Left ventricle myocardium inferior (tissue), 1 donor: ENCODE results near the gene ZNF385C. TPM values are rescaled to one million over a fixed set of nuclear protein-coding genes. Genes with fewer than 3 reads are reported as not detected.
A peak's percentile ranks its signal among the peaks of the same experiment; 100 is the strongest.

Source experiments
- DNase-seq: peaks from one replicate; pipeline ENCODE4 v3.0.0-alpha.2; 2020
- H3K27ac ChIP-seq: fragments of 200-600 bp; replicated peaks from 2 replicates; pipeline ENCODE4 v1.8.0; 2021
- H3K27me3 ChIP-seq: fragments of 200-600 bp; 2 replicates; pipeline ENCODE4 v1.8.0; 2021; ENCODE audit warnings: low read depth
- H3K36me3 ChIP-seq: fragments of 200-600 bp; 2 replicates; pipeline ENCODE4 v1.8.0; 2021
- H3K4me1 ChIP-seq: fragments of 200-600 bp; 2 replicates; pipeline ENCODE4 v1.8.0; 2021
- H3K4me3 ChIP-seq: fragments of 200-600 bp; 2 replicates; pipeline ENCODE4 v1.8.0; 2021; ENCODE audit warnings: mild to moderate bottlenecking, moderate library complexity
- H3K9me3 ChIP-seq: fragments of 200-600 bp; replicated peaks from 2 replicates; pipeline ENCODE4 v1.8.0; 2021
- intact Hi-C: fragments of 100-400 bp; cut with micrococcal nuclease; formaldehyde crosslinking; loops from one replicate; pipeline ENCODE4 v1.11.0; 2022
- total RNA-seq: library from RNA; stranded (reverse); fragmentation: NEBNext Ultra II Directional; extraction: Animal tissue kit (Norgen Biotek cat#: 25700); gene quantifications from one replicate; pipeline ENCODE4 v1.2.1, GENCODE V29; 2021
- TF ChIP-seq, protein P1 (sequence below): fragments of 200-600 bp; IDR thresholded peaks from 2 replicates; pipeline ENCODE4 v1.8.0; 2021; ENCODE audit warnings: antibody characterized with exemption, mild to moderate bottlenecking, borderline replicate concordance
- donor health status: DM: no; HTN: yes; CAD: no; lungs with severe emphysema.

ZNF385C gene
- total RNA-seq, 1 donor from 2014 or later: 0.49 TPM

DNA sequence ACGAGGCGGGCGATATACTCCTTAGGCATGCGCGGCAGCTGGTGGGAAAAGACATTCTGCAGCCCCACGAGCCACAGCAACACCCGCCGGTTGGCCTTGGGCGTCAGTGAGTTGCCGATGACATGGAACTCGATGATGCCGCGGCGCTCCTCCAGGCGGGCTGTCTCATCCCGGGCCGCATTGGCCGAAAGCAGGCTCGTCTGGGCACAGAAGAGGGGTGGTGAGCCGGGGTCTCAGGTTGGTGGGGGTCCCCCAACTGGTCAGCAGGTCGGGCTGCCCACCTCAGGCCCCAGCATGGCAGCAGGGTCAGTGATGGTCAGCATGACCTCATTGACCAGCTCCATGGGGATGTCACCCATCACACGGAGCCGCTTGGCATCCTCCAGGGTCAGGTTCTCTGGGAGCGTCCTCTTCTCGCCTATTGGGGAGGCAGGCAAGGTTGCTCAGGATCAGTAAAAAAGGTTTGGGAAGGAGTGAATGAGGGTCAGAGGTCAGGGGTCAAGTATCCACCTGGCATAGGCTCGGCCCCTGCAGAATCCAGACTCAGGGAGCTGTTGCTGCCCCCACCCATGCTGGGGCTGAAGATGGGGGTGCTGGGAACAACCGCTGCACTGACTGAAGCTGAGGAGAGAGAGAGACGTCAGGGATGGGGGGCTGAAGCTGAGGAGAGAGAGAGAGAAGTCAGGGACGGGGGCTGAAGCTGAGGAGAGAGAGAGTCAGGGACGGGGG lies 19.3 kb upstream of the ZNF385C start:
- no peak for DNase-seq
- Histone ChIP-seq H3K4me1 (peaks cover 49% of the 10 kb centered on the region), H3K27me3 (no peaks in the 10 kb centered on the region), H3K27ac (no peak overlapping the region), H3K4me3 (no peak overlapping the region), H3K36me3 (peaks cover 43% of the 10 kb centered on the region), H3K9me3 (no peaks in the 10 kb centered on the region)
- intact Hi-C loops: loop anchor here (5.0 kb wide), 2 partner anchors 95 to 155 kb away; partner anchors contain the start of gene NKIRAS2
- TF ChIP-seq, protein P1, sequence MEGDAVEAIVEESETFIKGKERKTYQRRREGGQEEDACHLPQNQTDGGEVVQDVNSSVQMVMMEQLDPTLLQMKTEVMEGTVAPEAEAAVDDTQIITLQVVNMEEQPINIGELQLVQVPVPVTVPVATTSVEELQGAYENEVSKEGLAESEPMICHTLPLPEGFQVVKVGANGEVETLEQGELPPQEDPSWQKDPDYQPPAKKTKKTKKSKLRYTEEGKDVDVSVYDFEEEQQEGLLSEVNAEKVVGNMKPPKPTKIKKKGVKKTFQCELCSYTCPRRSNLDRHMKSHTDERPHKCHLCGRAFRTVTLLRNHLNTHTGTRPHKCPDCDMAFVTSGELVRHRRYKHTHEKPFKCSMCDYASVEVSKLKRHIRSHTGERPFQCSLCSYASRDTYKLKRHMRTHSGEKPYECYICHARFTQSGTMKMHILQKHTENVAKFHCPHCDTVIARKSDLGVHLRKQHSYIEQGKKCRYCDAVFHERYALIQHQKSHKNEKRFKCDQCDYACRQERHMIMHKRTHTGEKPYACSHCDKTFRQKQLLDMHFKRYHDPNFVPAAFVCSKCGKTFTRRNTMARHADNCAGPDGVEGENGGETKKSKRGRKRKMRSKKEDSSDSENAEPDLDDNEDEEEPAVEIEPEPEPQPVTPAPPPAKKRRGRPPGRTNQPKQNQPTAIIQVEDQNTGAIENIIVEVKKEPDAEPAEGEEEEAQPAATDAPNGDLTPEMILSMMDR: no peak

DNA sequence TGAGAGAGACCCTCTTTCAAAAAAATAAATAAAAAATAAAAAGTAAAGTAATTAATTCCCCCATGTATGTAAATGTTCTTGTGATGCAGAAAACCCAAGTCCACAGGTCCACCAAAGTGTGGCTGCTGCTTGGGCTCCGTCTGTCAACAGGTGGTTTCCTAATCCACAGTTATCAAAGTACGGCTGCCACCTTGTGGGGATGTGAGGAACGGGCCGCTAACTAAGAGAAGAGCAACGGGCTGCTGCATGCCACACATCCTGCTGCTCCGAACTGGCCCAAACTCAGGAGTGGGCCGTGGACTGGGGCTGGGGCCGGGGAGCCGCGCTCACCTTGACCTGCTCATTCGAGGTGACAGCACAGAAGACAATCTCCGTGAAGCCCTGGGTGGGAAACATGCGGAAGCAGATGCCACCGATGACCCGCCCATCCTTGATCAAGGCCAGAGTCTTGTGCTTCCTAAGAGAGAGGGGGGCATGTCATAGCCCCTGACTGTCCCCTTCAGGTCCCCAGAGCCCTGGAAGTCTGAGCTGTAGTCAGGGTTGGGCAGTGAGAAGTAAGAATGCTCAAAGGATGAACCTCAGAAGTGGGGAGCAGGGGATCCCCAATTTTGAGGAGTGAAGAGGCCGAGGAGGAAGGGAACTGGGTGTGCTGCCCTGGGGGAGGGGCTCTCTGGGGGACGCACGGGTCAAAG lies 18.6 kb upstream of the ZNF385C start:
- DNase-seq: peak; percentile 80
- Histone ChIP-seq H3K36me3 (peaks cover 43% of the 10 kb centered on the region), H3K4me1 (peaks cover 48% of the 10 kb centered on the region), H3K27me3 (no peaks in the 10 kb centered on the region), H3K9me3 (no peaks in the 10 kb centered on the region), H3K4me3 (no peak overlapping the region), H3K27ac (no peak overlapping the region)
- TF ChIP-seq, protein P1: peak; percentile 87
- intact Hi-C loops: loop anchor here (5.0 kb wide), 2 partner anchors 95 to 155 kb away; partner anchors contain the start of gene NKIRAS2

DNA sequence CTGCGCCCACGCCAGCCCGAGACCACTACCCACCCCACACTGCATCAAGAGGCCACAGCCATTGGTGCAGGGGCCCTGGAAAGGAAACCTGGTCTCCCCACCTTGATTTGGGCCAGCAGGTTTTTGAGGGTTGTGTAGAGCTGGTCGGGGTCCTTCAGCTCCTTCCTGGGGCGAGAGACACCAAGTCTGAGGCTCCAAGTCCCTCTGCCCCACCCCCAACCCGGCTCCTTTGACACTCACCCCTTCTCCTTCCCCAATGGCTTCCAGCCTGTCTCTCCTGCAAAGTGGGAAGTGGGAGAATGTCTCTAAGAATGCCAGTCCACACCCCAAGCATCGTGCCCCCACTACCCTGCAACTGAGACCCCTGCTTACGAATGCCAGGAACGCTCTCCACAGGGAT lies 15.8 kb upstream of the ZNF385C start:
- H3K4me3 ChIP-seq: no peak overlapping the region
- H3K9me3 ChIP-seq: no peaks in the 10 kb centered on the region
- TF ChIP-seq, protein P1: no peak
- peaks cover 37% of the 10 kb centered on the region for H3K4me1 ChIP-seq
- peaks cover 43% of the 10 kb centered on the region for H3K36me3 ChIP-seq
- intact Hi-C loops: no loop called here
- H3K27me3 ChIP-seq: no peaks in the 10 kb centered on the region
- no peak overlapping the region for H3K27ac ChIP-seq
- no peak for DNase-seq

DNA sequence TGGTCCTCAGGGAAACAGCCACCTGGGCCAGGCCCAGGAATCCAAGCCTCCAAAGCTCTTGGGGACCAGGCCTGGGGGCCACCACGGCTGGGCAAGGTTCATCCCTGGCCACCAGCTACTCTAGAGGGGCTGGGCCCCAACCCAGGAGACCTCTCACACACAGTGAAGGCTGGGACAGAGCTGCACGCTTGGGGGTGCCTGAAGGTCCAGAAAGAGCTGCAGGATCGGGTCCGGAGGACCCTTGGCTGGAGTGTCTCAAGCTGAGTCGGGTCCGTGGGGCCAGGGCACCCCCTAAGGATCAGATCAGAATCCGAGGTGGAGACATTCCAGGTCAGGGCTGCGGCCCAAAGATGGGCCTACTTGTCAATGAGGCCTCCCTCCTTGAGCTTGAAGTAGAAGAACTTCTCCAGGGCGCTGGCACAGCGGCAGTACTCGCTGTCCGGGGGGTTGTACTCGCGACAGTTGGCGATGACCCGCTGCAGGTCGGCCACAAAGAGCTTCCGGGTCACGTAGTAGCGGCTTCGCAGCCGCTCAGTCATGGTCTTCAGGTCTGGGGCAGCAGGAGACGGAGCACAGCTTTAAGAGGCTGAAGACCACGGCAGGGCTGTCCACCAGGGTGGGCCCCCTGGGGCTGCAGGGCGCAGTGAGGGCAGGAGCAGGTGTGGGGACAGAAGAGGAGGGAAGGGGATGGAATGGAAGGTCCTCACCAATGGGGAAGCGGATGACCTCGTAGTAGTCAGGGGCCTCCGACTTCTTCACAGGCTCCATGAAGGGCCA lies 15.2 kb upstream of the ZNF385C start:
- H3K27ac ChIP-seq: peak overlapping the region; percentile 90
- no peaks in the 10 kb centered on the region for H3K27me3 ChIP-seq
- no peaks in the 10 kb centered on the region for H3K9me3 ChIP-seq
- TF ChIP-seq, protein P1: no peak
- peaks cover 37% of the 10 kb centered on the region for H3K4me1 ChIP-seq
- intact Hi-C loops: no loop called here
- H3K4me3 ChIP-seq: no peak overlapping the region
- no peak for DNase-seq
- peaks cover 43% of the 10 kb centered on the region for H3K36me3 ChIP-seq

DNA sequence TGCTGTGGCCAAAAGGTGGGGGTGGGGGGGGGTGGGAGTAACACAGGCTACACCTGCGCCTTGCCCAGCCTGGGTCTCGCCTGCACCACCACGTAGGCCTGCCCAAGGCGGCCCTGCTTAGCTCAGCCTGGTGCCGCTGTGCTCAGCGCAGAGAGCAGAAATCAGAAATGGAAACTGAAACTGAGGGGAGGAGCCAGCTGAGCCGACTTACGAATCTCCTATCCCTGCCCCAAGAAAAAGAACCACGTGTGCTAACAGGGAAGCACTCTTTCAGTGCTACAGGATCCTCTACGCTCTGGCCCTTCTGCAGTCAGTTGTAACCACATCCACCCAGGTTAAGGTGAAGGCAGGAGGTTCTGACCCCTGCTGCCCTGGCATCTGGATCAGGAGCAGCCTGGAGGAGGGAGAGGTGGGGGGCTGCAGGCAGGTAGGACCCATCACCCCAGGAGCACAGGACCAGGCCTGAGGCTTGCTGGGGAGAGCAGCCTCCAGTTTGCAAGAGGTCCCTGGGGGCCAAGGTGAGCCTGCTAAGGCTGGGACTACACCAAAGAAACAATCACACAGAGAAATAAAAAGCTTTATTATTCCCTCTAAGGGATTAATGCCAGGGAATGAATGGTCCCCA lies 14.4 kb upstream of the ZNF385C start, which contains the start of gene DHX58:
DHX58 (minus strand) TSS at position 163 of the 625 bp plus-strand sequence. CDS start 822 bp downstream, outside the sequence.
- DNase-seq: peak; percentile 63
- Histone ChIP-seq H3K4me1 (peaks cover 37% of the 10 kb centered on the region), H3K36me3 (peaks cover 42% of the 10 kb centered on the region), H3K27ac (peak within 1 kb of the TSS; percentile 90), H3K9me3 (no peaks in the 10 kb centered on the region), H3K27me3 (no peaks in the 10 kb centered on the region), H3K4me3 (peak within 1 kb of the TSS; percentile 69)
- TF ChIP-seq, protein P1: no peak
- intact Hi-C loops: no loop called here
